ENCODE data around the gene TLN1.

Gene TLN1

GRCh38 chr9:35729101-35729500 is 2.9 kb downstream of the TLN1 start:
- DNase-seq (ENCODE audit: low read depth, low spot score), result no peak

- no peak for DNase-seq (ENCODE audit: low read depth, low spot score)
Observed at GRCh38 chr9:35728041-35728971, 3.7 kb downstream of the TLN1 start.

GRCh38 chr9:35727676-35728040 is 4.3 kb downstream of the TLN1 start:
- no peak for DNase-seq (ENCODE audit: low read depth, low spot score)

GRCh38 chr9:35726931-35727330 is 5.1 kb downstream of the TLN1 start:
- DNase-seq (ENCODE audit: low read depth, low spot score), result no peak

GRCh38 chr9:35725362-35725761 is 6.6 kb downstream of the TLN1 start:
- no peak for DNase-seq (ENCODE audit: low read depth, low spot score)

- no peak for DNase-seq (ENCODE audit: low read depth, low spot score)
Observed at GRCh38 chr9:35723908-35724307, 8.1 kb downstream of the TLN1 start.

- DNase-seq (ENCODE audit: low read depth, low spot score), result no peak
Observed at GRCh38 chr9:35723426-35723825, 8.6 kb downstream of the TLN1 start.

- DNase-seq (ENCODE audit: low read depth, low spot score), result no peak
Observed at GRCh38 chr9:35719546-35719945, 12.4 kb downstream of the TLN1 start.

GRCh38 chr9:35718721-35719511 is 13.1 kb downstream of the TLN1 start:
- DNase-seq (ENCODE audit: low read depth, low spot score), result no peak

- no peak for DNase-seq (ENCODE audit: low read depth, low spot score)
Observed at GRCh38 chr9:35717132-35717870, 14.7 kb downstream of the TLN1 start.

GRCh38 chr9:35716230-35716629 is 15.8 kb downstream of the TLN1 start:
- DNase-seq (ENCODE audit: low read depth, low spot score), result no peak

GRCh38 chr9:35714579-35715252 is 17.3 kb downstream of the TLN1 start:
- no peak for DNase-seq (ENCODE audit: low read depth, low spot score)

- DNase-seq (ENCODE audit: low read depth, low spot score), result no peak
Observed at GRCh38 chr9:35714123-35714522, 17.9 kb downstream of the TLN1 start.

GRCh38 chr9:35713578-35713977 is 18.4 kb downstream of the TLN1 start:
- DNase-seq (ENCODE audit: low read depth, low spot score), result no peak

- no peak for DNase-seq (ENCODE audit: low read depth, low spot score)
Observed at GRCh38 chr9:35712762-35713400, 19.1 kb downstream of the TLN1 start.

- no peak for DNase-seq (ENCODE audit: low read depth, low spot score)
Observed at GRCh38 chr9:35711501-35712428, 20.2 kb downstream of the TLN1 start.

GRCh38 chr9:35710818-35711500 is 21.0 kb downstream of the TLN1 start:
- DNase-seq (ENCODE audit: low read depth, low spot score), result no peak

- no peak for DNase-seq (ENCODE audit: low read depth, low spot score)
Observed at GRCh38 chr9:35708146-35708545, 23.8 kb downstream of the TLN1 start.

GRCh38 chr9:35706951-35707350 is 25.0 kb downstream of the TLN1 start:
- DNase-seq (ENCODE audit: low read depth, low spot score), result no peak

Measured in brain pericyte (primary cell).